ENCODE data around the gene LPP. TPM values are rescaled to one million over a fixed set of nuclear protein-coding genes. Genes with fewer than 3 reads are reported as not detected.
A peak's percentile ranks its signal among the peaks of the same experiment; 100 is the strongest.

Gene LPP
- total and polyA plus RNA-seq, 4 donors: 11.1 to 219 (median 66.5) TPM

- Histone ChIP-seq H3K27ac (ENCODE audit: low read depth in 1 of 2, low read length in 1 of 2) (no peak overlapping the region), H3K4me3 (no peak overlapping the region), H3K36me3 (ENCODE audit: control insufficient read depth in 4 of 4, insufficient read depth in 4 of 4, low read length in 4 of 4) (no peaks in the 10 kb centered on the region), H3K4me1 (ENCODE audit: control insufficient read depth in 5 of 5, insufficient read depth in 5 of 5, low read length in 5 of 5) (no peaks in the 10 kb centered on the region), H3K9me3 (ENCODE audit: control insufficient read depth in 4 of 4, insufficient read depth in 3 of 4, low read length in 3 of 4) (no peaks in the 10 kb centered on the region), H3K9ac (ENCODE audit: insufficient read depth in 1 of 2, low read length in 2 of 2) (no peak overlapping the region), H3K27me3 (ENCODE audit: control insufficient read depth in 3 of 3, insufficient read depth in 3 of 3, low read length in 2 of 3) (no peaks in the 10 kb centered on the region)
- ATAC-seq (ENCODE audit: insufficient read depth, low FRiP score) (no peak), DNase-seq (no peak)
- no peak for TF ChIP-seq CTCF (IDR thresholded peaks at IDR 0.05; ENCODE audit: control extremely low read depth, extremely low read depth)
Observed at GRCh38 chr3:188113756-188114155, 40.2 kb upstream of the LPP start.

- Histone ChIP-seq H3K36me3 (ENCODE audit: control insufficient read depth in 4 of 4, insufficient read depth in 4 of 4, low read length in 4 of 4) (no peaks in the 10 kb centered on the region), H3K27me3 (ENCODE audit: control insufficient read depth in 3 of 3, insufficient read depth in 3 of 3, low read length in 2 of 3) (peaks cover 0 to 3% (median 0%) of the 10 kb centered on the region in 3 donors), H3K9me3 (ENCODE audit: control insufficient read depth in 4 of 4, insufficient read depth in 3 of 4, low read length in 3 of 4) (peaks cover 0 to 2% (median 0%) of the 10 kb centered on the region in 4 donors), H3K4me1 (ENCODE audit: control insufficient read depth in 5 of 5, insufficient read depth in 5 of 5, low read length in 5 of 5) (peaks cover 0 to 5% (median 0%) of the 10 kb centered on the region in 5 donors), H3K9ac (ENCODE audit: insufficient read depth in 1 of 2, low read length in 2 of 2) (no peak overlapping the region), H3K27ac (ENCODE audit: low read depth in 1 of 2, low read length in 1 of 2) (no peak overlapping the region), H3K4me3 (no peak overlapping the region)
- no peak for DNase-seq
- ATAC-seq (ENCODE audit: insufficient read depth, low FRiP score): no peak
- TF ChIP-seq CTCF (IDR thresholded peaks at IDR 0.05; ENCODE audit: control extremely low read depth, extremely low read depth): no peak
- 74 to 96% methylated on average over 3 of the region's 3 CpGs for WGBS, 2 donors
Observed at GRCh38 chr3:188119846-188120245, 34.1 kb upstream of the LPP start.

- 73 to 76% methylated on average over 4 of the region's 4 CpGs for WGBS, 2 donors
- Histone ChIP-seq H3K4me3 (no peak overlapping the region), H3K9me3 (ENCODE audit: control insufficient read depth in 4 of 4, insufficient read depth in 3 of 4, low read length in 3 of 4) (peaks cover 0 to 2% (median 0%) of the 10 kb centered on the region in 4 donors), H3K27me3 (ENCODE audit: control insufficient read depth in 3 of 3, insufficient read depth in 3 of 3, low read length in 2 of 3) (peaks cover 0 to 3% (median 0%) of the 10 kb centered on the region in 3 donors), H3K36me3 (ENCODE audit: control insufficient read depth in 4 of 4, insufficient read depth in 4 of 4, low read length in 4 of 4) (no peaks in the 10 kb centered on the region), H3K27ac (ENCODE audit: low read depth in 1 of 2, low read length in 1 of 2) (no peak overlapping the region), H3K9ac (ENCODE audit: insufficient read depth in 1 of 2, low read length in 2 of 2) (no peak overlapping the region), H3K4me1 (ENCODE audit: control insufficient read depth in 5 of 5, insufficient read depth in 5 of 5, low read length in 5 of 5) (peaks cover 0 to 5% (median 0%) of the 10 kb centered on the region in 5 donors)
- TF ChIP-seq CTCF (IDR thresholded peaks at IDR 0.05; ENCODE audit: control extremely low read depth, extremely low read depth): no peak
- ATAC-seq (ENCODE audit: insufficient read depth, low FRiP score) (no peak), DNase-seq (peak in 2 of 3 donors; percentile 36 to 59)
Observed at GRCh38 chr3:188122571-188123169, 31.3 kb upstream of the LPP start.
